Measurements from ENCODE around the gene SLC41A3. TPM values are rescaled to one million over a fixed set of nuclear protein-coding genes. Genes with fewer than 3 reads are reported as not detected.

Gene SLC41A3
- total RNA-seq, 1 experiment from 2014 or later, result 35.5 TPM

DNA sequence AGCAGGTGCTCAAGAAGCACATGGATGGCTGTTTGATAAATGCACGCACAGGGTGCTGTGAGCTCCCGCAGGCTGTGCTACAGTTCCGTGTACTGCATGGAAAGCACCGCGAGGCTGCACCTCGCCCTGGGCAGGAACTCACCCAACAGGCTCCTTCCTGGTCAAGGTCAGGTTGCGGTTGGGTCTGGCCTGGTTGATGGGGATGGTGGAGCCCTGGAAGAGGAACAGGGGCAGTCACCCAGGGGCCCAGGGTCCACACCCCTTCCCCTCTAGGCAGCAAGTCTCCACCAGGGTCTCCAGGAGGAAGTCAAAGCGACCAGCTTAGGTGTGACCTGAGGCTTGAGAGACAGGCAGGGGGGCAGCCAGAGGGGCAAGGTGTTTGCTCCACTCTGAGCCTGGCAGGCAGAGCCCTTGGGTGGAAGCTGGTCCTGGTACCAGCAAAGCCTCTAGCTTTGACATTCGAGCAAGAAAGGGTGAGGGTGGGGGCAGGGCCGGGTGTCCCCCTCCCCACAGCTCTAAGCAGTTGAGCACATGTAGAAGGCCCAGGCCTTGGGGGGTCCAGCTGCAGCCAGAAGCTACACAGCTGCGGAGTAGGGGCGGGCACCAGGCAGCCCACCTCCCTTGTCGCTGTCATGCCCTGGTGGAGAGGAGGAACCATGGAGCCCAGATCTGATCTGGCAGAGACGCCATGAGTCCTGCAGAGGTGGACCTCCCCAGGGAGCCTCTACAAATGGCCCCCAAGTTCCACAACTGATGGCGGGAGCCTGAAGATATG is 46.3 kb upstream of the SLC41A3 start:
- Histone ChIP-seq H2BK120ac (ENCODE audit: low read depth, low read length, poor library complexity, severe bottlenecking) (no peak overlapping the region), H4K5ac (ENCODE audit: insufficient read length, low read depth, low read length) (no peak overlapping the region), H2BK12ac (ENCODE audit: insufficient read length, low read depth, low read length) (no peak overlapping the region), H3K9me3 (ENCODE audit: control insufficient read depth, low read depth, low read length) (no peaks in the 10 kb centered on the region), H3K4me2 (ENCODE audit: insufficient read depth, insufficient read length, low read length) (no peak overlapping the region), H2BK20ac (ENCODE audit: low read depth, low read length, poor library complexity, severe bottlenecking) (no peak overlapping the region), H2BK5ac (ENCODE audit: insufficient read length, low read length) (no peak overlapping the region), H2BK15ac (ENCODE audit: low read depth, low read length) (no peak overlapping the region), H3K4ac (ENCODE audit: low read depth, low read length) (no peak overlapping the region), H3K9ac (ENCODE audit: extremely low read depth, insufficient read length, low read length) (no peak overlapping the region), H4K20me1 (ENCODE audit: control insufficient read depth, insufficient read depth, insufficient read length) (no peaks in the 10 kb centered on the region), H3K27me3 (ENCODE audit: insufficient read depth, low read length) (no peaks in the 10 kb centered on the region), H3K27ac (ENCODE audit: insufficient read length, low read depth, low read length) (no peak overlapping the region), H3K79me2 (ENCODE audit: insufficient read depth, low read length) (no peaks in the 10 kb centered on the region), H3K23me2 (ENCODE audit: insufficient read length, low read depth, low read length, poor library complexity, severe bottlenecking) (no peaks in the 10 kb centered on the region), H4K91ac (ENCODE audit: insufficient read length, low read depth, low read length) (no peak overlapping the region), H3K23ac (ENCODE audit: insufficient read length, low read depth, low read length) (no peak overlapping the region), H3K4me1 (ENCODE audit: insufficient read depth, low read length) (peaks cover 3% of the 10 kb centered on the region; the same call in 1 of the 2 replicates), H3T11ph (ENCODE audit: low read length) (no peak overlapping the region), H2AFZ (ENCODE audit: low read length) (no peak overlapping the region), H2AK5ac (ENCODE audit: insufficient read length, low read length) (no peak overlapping the region), H3K18ac (ENCODE audit: insufficient read length, low read depth, low read length) (no peak overlapping the region), H3K14ac (ENCODE audit: insufficient read depth, low read length) (no peak overlapping the region), H3K56ac (ENCODE audit: insufficient read length, low read depth, low read length) (no peak overlapping the region), H4K8ac (replicated peaks; ENCODE audit: insufficient read length, low read depth, low read length) (no peak overlapping the region), H3K79me1 (ENCODE audit: insufficient read depth, low read depth, low read length, poor library complexity, severe bottlenecking) (no peaks in the 10 kb centered on the region)
- no peak for TF ChIP-seq CTCF (conservative IDR thresholded peaks at IDR 0.05)
- peaks cover 20% of the 10 kb centered on the region for H3K27me3 Mint-ChIP-seq (ENCODE audit: low read depth)
- no CpG with 5 or more reads among the region's 15 CpGs for WGBS (ENCODE audit: extremely low coverage, insufficient read length, low lambda C conversion rate)
- no peak overlapping the region for H3K27ac Mint-ChIP-seq
- H3K4me1 Mint-ChIP-seq, result peaks cover 22 to 29% of the 10 kb centered on the region in 2 experiments
- no peaks in the 10 kb centered on the region for H3K36me3 Mint-ChIP-seq (ENCODE audit: insufficient read depth in 1 of 3, low read depth in 3 of 3)
- no peak for DNase-seq
- no peaks in the 10 kb centered on the region; a peak in 1 of 5 replicates for H3K9me3 Mint-ChIP-seq
- no peak overlapping the region for H3K4me3 Mint-ChIP-seq
